HL-60 (cell line): ENCODE measurements around the gene UCP3.

ENCODE experiments used
- DNase-seq, 2 experiments: peaks; one replicate each; pipeline ENCODE4 v3.0.0-alpha.2; 2010 to 2020; ENCODE audit warnings: low read depth in 1 of 2, low spot score in 1 of 2
- H3K27ac ChIP-seq: fragments of 250-450 bp; sonication (Bioruptor Pico); replicated peaks from 2 replicates; pipeline ENCODE4 v1.5.1; 2020; ENCODE audit warnings: mild to moderate bottlenecking, moderate library complexity
- H3K27me3 ChIP-seq: fragments of 250-450 bp; sonication (Bioruptor Pico); 2 replicates; pipeline ENCODE4 v1.5.1; 2021; ENCODE audit warnings: mild to moderate bottlenecking, moderate library complexity; ENCODE audit not compliant: insufficient read depth, poor library complexity, severe bottlenecking
- H3K4me3 ChIP-seq: replicated peaks from 2 replicates; pipeline ENCODE4 v1.5.1; 2011; ENCODE audit warnings: mild to moderate bottlenecking, control low read depth, low read length; ENCODE audit not compliant: insufficient read depth
- CTCF ChIP-seq: IDR thresholded peaks from one replicate; pipeline ENCODE4 v1.5.1; 2011; ENCODE audit warnings: low read length, control low read depth, inconsistent platforms; ENCODE audit not compliant: insufficient read depth
- GABPA ChIP-seq: IDR thresholded peaks from 2 replicates; pipeline ENCODE4 v1.6.1; 2012; ENCODE audit warnings: low read depth
- POLR2AphosphoS5 ChIP-seq: IDR thresholded peaks from 2 replicates; pipeline ENCODE4 v1.6.1; 2012; ENCODE audit warnings: low read depth
- REST ChIP-seq: IDR thresholded peaks from 2 replicates; pipeline ENCODE4 v1.6.1; 2012; ENCODE audit warnings: low read depth; ENCODE audit not compliant: insufficient replicate concordance
- SPI1 ChIP-seq: IDR thresholded peaks from 2 replicates; pipeline ENCODE4 v1.6.1; 2012; ENCODE audit warnings: low read depth, mild to moderate bottlenecking, borderline replicate concordance

Gene UCP3

GRCh38 chr11:73971175-73971719, 37.6 kb downstream of the UCP3 start:
- TF ChIP-seq POLR2AphosphoS5 = peak; percentile 87
- TF ChIP-seq GABPA = no peak
- DNase-seq = peak in 1 of 2 experiments; percentile 35
- Histone ChIP-seq H3K4me3 (no peak overlapping the region), H3K27me3 (no peaks in the 10 kb centered on the region), H3K27ac (no peak overlapping the region)

GRCh38 chr11:73969991-73970800, 38.7 kb downstream of the UCP3 start:
- Histone ChIP-seq H3K27ac (no peak overlapping the region), H3K4me3 (no peak overlapping the region), H3K27me3 (no peaks in the 10 kb centered on the region)
- TF ChIP-seq SPI1 = no peak
- peak; percentile 60; the same call in 1 of the 2 replicates for TF ChIP-seq POLR2AphosphoS5
- DNase-seq = no peak

GRCh38 chr11:73969091-73969490, 39.8 kb downstream of the UCP3 start:
- TF ChIP-seq CTCF = no peak
- no peak for TF ChIP-seq GABPA
- TF ChIP-seq POLR2AphosphoS5 = no peak
- TF ChIP-seq REST = no peak
- TF ChIP-seq SPI1 = no peak
- H3K4me3 ChIP-seq = no peak overlapping the region
- H3K27me3 ChIP-seq = no peaks in the 10 kb centered on the region
- no peak for DNase-seq
- no peak overlapping the region for H3K27ac ChIP-seq

GRCh38 chr11:73968356-73968966, 40.4 kb downstream of the UCP3 start:
- H3K4me3 ChIP-seq = no peak overlapping the region
- no peak overlapping the region for H3K27ac ChIP-seq
- DNase-seq = no peak
- TF ChIP-seq POLR2AphosphoS5 (no peak), GABPA (no peak), SPI1 (no peak), CTCF (no peak), REST (no peak)
- no peaks in the 10 kb centered on the region for H3K27me3 ChIP-seq
